GM18517 (cell line): ENCODE data around the gene KIAA1671.

ENCODE experiments used
- ATAC-seq: cut with Tn5 transposase; IDR thresholded peaks from one replicate; pipeline ENCODE4 v1.9.1; 2021; ENCODE audit warnings: mild to moderate bottlenecking, moderate library complexity; ENCODE audit not compliant: unreplicated experiment

The KIAA1671 gene

DNA sequence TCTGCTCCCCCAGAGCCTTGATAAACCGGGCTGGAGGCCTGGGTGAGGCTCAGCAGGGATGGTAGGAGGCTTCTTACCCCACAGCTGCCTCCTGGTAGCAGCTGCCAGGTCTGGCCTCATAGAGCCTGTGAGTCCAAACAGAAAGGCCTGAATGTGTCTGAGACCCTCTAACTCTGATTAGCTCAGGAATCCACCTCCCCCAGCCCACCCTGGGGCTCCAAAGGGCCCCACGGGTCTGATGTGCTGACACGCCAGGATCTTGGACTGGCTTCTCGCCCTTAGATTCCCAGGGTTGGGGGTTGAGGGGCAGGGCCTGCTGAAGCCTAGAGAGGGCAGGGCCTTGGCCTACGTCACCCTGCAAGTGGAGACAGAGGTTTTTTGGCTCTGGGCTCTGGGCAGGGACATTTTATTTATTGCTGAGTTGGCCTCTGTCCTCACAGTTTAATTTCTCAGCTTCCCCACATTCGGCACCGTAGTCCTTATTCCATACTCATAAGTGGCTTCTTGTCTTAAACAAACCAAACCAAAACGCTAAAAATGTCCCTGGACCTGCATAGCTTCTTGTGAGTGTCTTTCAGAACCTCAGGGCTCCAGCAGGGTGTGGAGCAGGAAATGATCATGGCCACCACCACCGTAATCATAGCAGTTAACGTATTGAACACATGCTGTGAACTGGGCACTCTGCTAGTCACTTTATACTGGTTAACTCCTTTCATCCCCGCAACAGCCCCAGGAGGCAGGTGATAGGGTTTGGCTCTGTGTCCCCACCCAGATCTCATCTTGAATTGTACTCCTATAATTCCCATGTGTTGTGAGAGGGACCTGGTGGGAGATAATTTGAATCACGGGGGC, 25.1 kb downstream of the KIAA1671 start:
- no peak for ATAC-seq

DNA sequence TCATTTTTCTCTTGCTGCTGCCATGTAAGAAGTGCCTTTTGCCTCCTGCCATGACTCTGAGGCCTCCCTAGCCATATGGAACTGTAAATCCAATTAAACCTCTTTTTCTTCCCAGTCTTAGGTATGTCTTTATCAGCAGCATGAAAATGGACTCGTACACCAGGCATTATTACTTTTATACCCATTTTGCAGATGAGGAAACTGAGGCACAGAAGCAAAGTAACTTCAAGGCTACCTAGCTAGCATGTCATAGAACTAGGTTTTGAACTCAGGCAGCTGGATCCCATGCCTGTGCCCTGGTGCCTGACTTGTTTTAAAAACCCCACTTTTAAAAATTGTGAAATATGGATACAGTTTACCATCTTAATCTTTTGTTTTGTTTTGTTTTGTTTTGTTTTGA, 25.8 kb downstream of the KIAA1671 start:
- ATAC-seq = no peak

DNA sequence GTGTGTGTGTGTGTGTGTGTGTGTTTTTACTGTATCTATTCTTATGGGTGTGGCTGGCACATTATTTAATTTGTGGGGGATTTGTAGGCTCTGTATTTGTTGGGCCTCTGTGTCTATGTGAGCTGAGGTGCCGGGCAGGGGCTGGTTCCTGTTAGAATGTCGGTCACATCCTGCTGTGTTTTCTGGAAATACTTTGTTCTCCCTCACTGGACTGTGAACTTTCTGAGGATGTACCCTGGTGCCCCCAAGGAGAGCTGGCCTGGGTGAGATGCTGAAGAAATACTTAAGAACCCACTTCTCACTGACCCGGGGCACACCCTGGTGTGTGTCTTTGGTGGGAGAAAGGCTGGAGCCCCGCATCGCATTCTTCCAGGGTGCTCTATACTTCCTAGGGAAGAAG, 28.6 kb downstream of the KIAA1671 start:
- ATAC-seq = no peak

- no peak for ATAC-seq
Observed at GRCh38 chr22:24981656-24982055, 29.1 kb downstream of the KIAA1671 start.

GRCh38 chr22:24982301-24983056, 30.0 kb downstream of the KIAA1671 start:
- ATAC-seq = no peak

- no peak for ATAC-seq
Observed at GRCh38 chr22:24983151-24983550, 30.6 kb downstream of the KIAA1671 start.

GRCh38 chr22:24984122-24984521, 31.6 kb downstream of the KIAA1671 start:
- no peak for ATAC-seq

GRCh38 chr22:24985826-24986214, 33.3 kb downstream of the KIAA1671 start:
- ATAC-seq = no peak

DNA sequence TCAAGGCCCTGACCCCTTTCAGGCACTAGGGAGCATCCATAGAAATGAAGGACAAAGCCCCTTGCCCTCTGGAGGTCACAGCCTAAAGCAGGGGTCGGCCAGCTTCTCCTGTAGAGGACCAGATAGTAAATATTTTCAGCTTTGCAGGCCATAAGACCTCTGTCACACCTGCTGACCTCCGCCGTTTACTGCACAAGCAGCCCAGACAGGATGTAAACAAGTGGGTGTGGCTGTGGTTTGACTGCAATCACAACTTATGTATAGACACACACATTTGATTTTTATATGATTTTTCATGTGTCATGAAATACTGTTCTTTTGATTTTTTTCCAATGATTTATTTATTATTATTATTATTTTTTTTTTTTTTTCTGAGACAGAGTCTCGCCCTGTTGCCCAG, 34.3 kb downstream of the KIAA1671 start:
- no peak for ATAC-seq

DNA sequence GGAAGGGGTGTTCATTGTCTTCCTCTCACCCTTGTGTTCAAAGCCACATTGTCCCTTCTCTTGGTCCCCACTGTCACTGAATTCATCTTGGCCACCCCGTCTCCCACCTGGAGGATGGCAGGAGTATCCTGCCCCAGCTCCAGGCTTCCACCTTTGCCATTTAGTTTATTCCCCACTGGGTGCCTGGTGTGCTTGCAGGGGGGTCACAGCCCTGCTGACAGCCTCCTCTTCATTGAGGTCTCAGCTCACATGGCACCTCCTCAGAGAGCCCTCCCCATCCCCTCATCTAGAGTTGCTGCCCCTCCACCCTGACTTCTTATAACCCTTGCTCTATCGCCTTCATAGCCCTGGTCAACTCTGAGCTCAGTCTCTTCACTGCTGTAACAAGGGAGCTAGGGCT, 36.6 kb downstream of the KIAA1671 start:
- no peak for ATAC-seq

DNA sequence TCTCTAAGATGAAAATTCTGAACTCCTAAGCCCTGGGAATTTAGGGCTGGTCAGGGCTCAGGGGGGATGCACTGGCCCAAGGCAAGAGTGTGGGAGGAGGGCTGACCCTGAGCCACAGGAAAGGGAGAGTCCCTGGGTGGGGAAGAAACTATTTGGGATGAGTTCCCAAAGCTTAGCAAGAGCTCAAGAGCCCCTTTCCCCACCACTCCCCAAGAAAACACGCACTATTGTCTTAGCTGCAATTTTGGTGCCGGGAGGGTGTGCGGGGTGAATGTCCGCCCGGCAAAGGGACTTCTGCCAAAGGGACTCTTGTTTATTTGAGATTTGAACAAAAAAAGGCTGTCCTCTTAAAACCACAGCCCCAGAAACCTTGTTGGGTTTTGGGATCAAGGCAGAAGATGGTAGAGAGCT, 37.0 kb downstream of the KIAA1671 start:
- no peak for ATAC-seq

GRCh38 chr22:24990344-24990905, 37.9 kb downstream of the KIAA1671 start:
- no peak for ATAC-seq

DNA sequence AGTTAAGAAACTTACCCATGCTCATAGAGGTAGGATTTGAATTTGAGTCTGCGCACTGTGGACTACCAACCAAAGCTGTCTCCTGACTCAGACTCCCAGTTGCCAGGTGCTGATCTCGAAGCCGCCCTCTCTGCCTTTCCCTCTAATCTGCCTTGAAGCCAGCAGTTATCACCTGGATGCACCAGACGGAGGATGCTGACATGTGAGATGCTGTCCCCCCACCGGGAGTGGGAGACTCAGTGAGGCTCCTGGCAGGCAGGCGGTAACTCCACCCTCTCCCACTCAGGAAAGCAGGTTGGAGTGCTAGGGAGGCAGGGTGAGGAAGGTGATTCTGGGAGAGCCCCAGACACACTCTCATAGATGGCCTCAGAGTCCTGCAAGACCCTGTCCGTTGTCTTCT, 40.4 kb downstream of the KIAA1671 start:
- ATAC-seq = no peak

DNA sequence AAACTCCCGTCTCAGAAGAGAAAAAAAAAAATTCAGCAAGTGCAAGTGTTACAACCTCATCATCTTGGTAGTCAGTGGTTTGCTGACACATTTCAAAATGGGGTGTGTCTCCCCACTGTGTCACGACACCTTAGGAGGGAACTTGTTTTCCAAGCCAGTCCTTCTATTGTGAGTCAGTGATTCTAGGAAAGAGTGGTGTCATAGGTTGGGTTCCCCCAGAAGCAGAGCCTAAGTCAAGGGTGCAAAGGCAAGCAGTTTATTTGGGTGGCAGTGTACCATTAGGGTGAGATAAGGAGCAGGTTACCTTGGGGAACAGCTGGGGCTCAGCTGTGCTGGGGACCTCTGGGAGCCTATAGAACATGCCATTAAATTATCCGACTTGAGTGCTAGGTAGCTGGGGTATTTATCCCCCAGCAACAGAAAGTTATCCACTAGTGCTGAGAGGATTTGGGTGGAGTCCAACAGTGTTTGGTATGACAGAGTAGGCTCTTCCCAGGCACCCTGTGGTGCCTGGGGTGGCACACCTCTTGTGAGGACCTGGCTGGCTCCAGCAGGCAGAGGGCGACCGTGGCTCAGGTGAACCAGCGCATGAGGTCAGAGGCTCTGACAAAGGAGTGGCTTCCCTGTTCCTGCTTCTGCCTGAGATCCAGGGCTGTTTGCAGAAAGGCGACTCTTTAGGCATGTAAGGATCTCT, 41.7 kb downstream of the KIAA1671 start:
- no peak for ATAC-seq

GRCh38 chr22:24995649-24996180, 43.2 kb downstream of the KIAA1671 start:
- no peak for ATAC-seq

DNA sequence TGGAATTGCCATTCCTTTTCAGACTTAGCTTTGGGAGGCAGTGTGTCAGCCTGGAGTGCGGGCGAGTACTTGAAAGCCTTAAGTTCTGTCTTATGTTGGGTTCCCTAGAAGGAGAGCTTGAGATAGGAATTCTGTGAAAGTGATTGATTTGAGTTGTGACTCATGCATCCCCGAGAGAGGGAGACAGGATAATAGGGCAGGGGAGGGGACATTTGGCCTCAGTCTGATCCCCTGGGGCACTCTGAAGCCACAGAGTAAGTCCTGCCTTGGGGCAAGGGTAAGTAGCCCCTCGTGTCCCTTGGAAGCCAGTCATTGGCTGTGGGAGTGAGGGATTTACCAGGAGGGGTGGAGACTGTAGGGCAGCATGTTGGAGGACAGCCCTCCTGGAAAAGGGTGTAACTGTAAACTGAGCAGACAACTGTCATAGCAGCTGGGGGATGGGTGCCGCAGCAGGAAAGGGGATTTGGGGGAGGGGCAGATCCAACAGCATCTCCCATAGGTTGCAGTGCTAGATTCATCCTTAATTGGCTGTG, 44.0 kb downstream of the KIAA1671 start:
- ATAC-seq = no peak

DNA sequence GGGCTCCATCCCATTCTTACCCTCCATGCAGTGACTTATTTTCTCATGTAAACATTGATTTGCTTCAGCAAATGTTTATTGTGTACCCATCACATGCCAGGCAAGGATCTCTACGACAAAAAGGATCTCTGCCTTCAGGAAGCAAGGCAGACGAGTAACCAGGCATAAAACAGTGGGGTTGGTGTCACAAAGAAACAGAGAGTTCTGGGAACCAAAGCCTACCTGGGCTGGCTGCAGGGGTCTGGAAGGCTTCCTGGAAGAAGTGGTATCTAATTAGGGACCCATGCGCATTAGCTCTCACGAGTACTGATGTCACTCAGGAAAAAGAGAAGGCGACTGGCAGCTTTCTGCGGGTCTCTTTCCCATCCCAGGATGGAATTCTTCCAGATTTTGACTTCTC, 44.5 kb downstream of the KIAA1671 start:
- ATAC-seq = no peak

DNA sequence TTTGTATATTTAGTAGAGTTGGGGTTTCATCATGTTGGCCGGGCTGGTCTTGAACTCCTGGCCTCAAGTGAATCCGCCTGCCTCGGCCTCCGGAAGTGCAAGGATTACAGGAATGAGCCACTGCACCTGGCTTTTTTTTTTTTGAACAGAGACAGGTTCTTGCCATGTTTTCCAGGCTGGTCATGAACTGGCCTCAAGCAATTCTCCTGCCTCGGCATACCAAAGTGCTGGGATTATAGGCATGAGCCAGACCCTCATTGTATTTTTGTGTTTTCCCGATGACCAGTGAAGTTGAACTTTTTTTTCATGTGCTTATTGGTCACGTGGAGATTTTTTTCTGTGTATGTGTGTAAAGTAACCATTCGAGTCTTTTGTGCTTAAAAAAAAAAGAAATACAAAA, 48.2 kb downstream of the KIAA1671 start:
- ATAC-seq = no peak

DNA sequence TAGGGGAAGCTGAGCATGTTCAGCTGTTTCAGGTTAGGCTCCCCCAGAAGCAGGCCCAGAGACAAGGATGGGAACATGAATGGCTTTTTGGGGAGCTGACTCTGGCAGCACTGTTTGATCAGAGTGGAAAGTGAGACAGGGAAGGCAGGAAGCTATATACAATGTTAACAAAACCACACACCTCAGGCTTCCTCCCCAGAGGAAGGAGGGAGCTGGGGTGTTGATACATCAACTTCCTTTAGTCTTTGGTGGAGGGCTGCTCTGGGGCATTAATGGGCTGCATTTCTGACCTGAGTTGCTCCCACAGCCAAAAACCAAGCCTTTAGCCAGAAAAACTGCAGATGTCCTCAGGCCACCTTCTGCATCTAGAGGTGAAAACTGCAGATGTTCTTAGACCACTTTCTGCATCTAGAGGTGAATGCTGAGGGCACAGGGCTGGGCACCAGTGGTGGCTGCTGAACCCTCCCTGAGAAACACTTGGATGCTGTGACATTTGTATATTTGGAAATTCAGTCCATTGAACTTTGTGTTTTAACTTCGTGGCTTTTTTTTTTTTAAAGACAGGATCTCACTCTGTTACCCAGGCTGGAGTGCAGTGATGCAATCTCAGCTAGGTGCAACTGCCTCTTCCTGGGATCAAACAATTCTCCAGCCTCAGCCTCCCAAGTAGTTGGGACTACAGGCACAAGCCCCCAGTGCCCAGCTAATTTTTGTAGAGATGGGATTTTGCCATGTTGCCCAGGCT, 49.9 kb downstream of the KIAA1671 start:
- no peak for ATAC-seq

DNA sequence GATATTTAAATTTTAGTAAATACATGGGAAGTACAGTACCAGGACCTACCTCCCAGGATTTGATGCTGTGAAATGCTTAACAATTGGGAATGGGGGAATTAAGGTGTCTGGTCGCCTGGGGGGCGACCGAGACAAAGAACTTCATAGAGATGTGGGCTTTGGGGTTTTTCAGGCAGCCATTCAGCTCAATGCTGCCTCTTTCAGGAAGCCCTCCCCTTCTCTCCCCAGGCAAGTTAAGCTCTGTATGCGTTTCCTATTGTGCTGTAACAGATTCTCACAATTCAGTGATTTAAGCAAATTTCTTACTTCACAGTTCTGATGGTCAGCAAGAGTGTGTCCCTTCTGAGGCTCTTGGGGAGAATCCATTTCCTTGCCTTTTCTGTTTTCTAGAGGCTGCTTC, 53.8 kb downstream of the KIAA1671 start:
- ATAC-seq = no peak
